GM18519 (cell line): ENCODE data around the gene BBS1.
"Not testable (repeated sequence)": the region's sequence is repeated elsewhere in the genome, so short reads cannot be mapped to it uniquely, and the experiment has no call there.

Experiments used
- ATAC-seq: cut with Tn5 transposase; IDR thresholded peaks from one replicate; pipeline ENCODE4 v1.9.1; 2021; ENCODE audit warnings: mild to moderate bottlenecking, moderate library complexity; ENCODE audit not compliant: unreplicated experiment, low FRiP score

The BBS1 gene

GRCh38 chr11:66510990-66511339 lies 530 bp downstream of the BBS1 start:
- ATAC-seq = no peak

- no peak for ATAC-seq
These were observed 13.2 kb downstream of the BBS1 start for GRCh38 chr11:66523611-66524010.

GRCh38 chr11:66524304-66525040 lies 14.0 kb downstream of the BBS1 start:
- ATAC-seq = no peak

GRCh38 chr11:66529069-66529468 lies 18.6 kb downstream of the BBS1 start:
- ATAC-seq = no peak

- ATAC-seq = no peak
These were observed 19.2 kb downstream of the BBS1 start for GRCh38 chr11:66529655-66530054.

GRCh38 chr11:66530927-66531709 lies 20.7 kb downstream of the BBS1 start:
- ATAC-seq = no peak

- ATAC-seq = no peak
These were observed 21.4 kb downstream of the BBS1 start for GRCh38 chr11:66531841-66532240.

- no peak for ATAC-seq
These were observed 22.3 kb downstream of the BBS1 start for GRCh38 chr11:66532784-66533183.

- no peak for ATAC-seq
These were observed 28.9 kb downstream of the BBS1 start for GRCh38 chr11:66539170-66539869.

GRCh38 chr11:66539870-66540213 lies 29.4 kb downstream of the BBS1 start:
- no peak for ATAC-seq

- not testable (repeated sequence) for ATAC-seq
These were observed 30.2 kb downstream of the BBS1 start for GRCh38 chr11:66540598-66540997.

GRCh38 chr11:66541892-66542291 lies 31.5 kb downstream of the BBS1 start:
- ATAC-seq = no peak

- ATAC-seq = no peak
These were observed 31.9 kb downstream of the BBS1 start for GRCh38 chr11:66542362-66542761.

GRCh38 chr11:66543263-66544107 lies 33.0 kb downstream of the BBS1 start:
- no peak for ATAC-seq

GRCh38 chr11:66544952-66545351 lies 34.5 kb downstream of the BBS1 start:
- ATAC-seq = not testable (repeated sequence)

- peak; percentile 58 for ATAC-seq
These were observed 35.4 kb downstream of the BBS1 start, which contains the start of gene ZDHHC24 for GRCh38 chr11:66545701-66546367. TSS of gene ZDHHC24 (minus strand) at chr11:66546048. CDS start at chr11:66546003, 45 bp downstream.

- no peak for ATAC-seq
These were observed 36.0 kb downstream of the BBS1 start, which contains the start of gene ACTN3 for GRCh38 chr11:66546368-66546965. TSS of gene ACTN3 (plus strand) at chr11:66546903. CDS start at chr11:66546938, 35 bp downstream.

- no peak for ATAC-seq
These were observed 36.7 kb downstream of the BBS1 start for GRCh38 chr11:66546966-66547661.

GRCh38 chr11:66547662-66548009 lies 37.2 kb downstream of the BBS1 start:
- no peak for ATAC-seq
